Subcutaneous adipose tissue (tissue), 4 donors: ENCODE measurements around the gene RPL7L1. TPM values are rescaled to one million over a fixed set of nuclear protein-coding genes. Genes with fewer than 3 reads are reported as not detected.

Experiments
- CTCF ChIP-seq: fragments of 450-650 bp; IDR thresholded peaks from one replicate; pipeline ENCODE4 v1.5.1; 2016; ENCODE audit warnings: low read depth, mild to moderate bottlenecking, control low read depth, antibody characterized with exemption, moderate library complexity
- total RNA-seq, 4 donors: library from RNA; depleted of rRNA; stranded (reverse); fragments of >200 nt; gene quantifications; one replicate each; pipeline ENCODE4 v1.1.0, GENCODE V29; 2016

Gene RPL7L1
- total RNA-seq, 4 donors from 2014 or later = 85.5 to 106 (median 91.2) TPM

DNA sequence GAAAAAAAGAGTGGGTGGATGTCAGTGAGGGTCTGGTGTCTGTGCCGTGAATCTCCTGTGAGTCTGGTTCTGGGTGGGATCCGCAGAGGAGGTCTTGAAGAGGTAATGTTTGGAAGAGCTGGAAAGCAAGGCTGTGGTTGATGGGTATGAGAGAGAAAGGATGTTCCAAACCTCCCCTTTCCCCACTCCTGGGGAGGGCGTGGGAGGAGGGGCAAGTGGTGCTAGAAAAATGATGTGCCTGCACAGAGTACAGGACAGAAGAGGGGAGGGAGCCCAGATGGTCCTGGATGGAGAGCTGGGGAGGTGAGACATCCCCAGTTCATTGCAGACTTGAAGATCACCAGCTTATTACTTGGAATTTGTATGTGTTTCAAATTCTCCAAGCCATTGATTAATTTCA, 53.0 kb downstream of the RPL7L1 start:
- TF ChIP-seq CTCF = no peak

GRCh38 chr6:42933205-42933604, 53.8 kb downstream of the RPL7L1 start:
- TF ChIP-seq CTCF = no peak

GRCh38 chr6:42935322-42935721, 55.9 kb downstream of the RPL7L1 start:
- TF ChIP-seq CTCF = no peak

- TF ChIP-seq CTCF = no peak
Observed at GRCh38 chr6:42936398-42936797, 57.0 kb downstream of the RPL7L1 start.

DNA sequence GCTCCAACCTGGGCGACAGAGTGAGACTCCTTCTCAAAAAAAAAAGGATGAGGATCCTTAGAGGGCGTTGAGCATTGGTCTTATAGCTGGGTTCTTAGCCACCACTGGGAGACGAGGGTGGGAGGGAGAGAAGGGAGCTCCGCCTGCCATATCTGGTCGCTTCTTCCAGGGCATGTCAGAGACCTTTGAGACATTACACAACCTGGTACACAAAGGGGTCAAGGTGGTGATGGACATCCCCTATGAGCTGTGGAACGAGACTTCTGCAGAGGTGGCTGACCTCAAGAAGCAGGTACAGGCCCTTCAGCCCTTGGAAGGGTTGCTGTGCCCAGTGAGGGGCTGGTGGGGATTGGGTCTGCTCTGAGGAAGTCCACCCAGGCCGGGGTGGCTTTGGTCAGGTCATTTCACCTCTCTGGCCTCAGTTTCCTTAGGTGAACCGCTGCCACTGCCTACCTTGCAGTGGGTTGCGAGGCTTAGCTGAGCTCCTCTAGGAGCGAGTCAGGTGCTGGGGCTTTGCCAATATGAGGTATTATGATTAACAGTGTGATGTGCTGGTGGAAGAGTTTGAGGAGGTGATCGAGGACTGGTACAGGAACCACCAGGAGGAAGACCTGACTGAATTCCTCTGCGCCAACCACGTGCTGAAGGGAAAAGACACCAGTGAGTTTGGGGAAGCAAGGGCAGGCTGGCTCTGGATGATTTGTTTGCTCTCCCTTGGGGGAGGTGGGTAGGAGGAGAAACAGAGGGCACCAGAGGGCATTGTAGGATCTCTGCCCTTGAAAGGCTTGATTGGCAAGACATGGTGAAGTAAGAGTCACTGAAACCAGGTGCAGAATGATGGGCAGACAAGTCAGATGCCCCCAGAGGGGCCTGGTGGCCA, 58.4 kb downstream of the RPL7L1 start:
- no peak for TF ChIP-seq CTCF

DNA sequence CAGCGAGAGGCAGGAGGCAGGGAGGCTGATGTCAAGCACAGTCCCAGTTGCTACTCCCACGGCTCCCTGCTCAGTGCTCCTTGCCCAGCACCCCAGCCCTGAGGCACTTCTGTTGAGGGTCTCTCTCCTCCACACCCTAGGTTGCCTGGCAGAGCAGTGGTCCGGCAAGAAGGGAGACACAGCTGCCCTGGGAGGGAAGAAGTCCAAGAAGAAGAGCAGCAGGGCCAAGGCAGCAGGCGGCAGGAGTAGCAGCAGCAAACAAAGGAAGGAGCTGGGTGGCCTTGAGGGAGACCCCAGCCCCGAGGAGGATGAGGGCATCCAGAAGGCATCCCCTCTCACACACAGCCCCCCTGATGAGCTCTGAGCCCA, 59.0 kb downstream of the RPL7L1 start:
- TF ChIP-seq CTCF = no peak

GRCh38 chr6:42938987-42939809, 59.8 kb downstream of the RPL7L1 start:
- TF ChIP-seq CTCF = no peak
